Neutrophil (primary cell): ENCODE data around the gene GBX1.

Source experiments
- H3K27ac ChIP-seq: fragments of 200-600 bp; sonication (generic); 2 replicates; pipeline ENCODE4 v1.5.1; 2016; ENCODE audit warnings: mild to moderate bottlenecking, moderate library complexity
- H3K27me3 ChIP-seq: fragments of 200-600 bp; sonication (generic); 2 replicates; pipeline ENCODE4 v1.6.0; 2016; ENCODE audit warnings: mild to moderate bottlenecking
- H3K36me3 ChIP-seq: fragments of 200-600 bp; sonication (generic); 2 replicates; pipeline ENCODE4 v1.5.1; 2017
- H3K4me1 ChIP-seq, 2 experiments: fragments of 200-600 bp in 1 of 2; sonication (generic) in 1 of 2; 1 replicate in 1 of 2; 2 replicates in 1 of 2; pipeline versions ENCODE4 v1.5.1 to v1.6.1; 2013 to 2016; ENCODE audit warnings: low read depth in 1 of 2, low read length in 1 of 2, mild to moderate bottlenecking in 1 of 2, moderate library complexity in 1 of 2; ENCODE audit not compliant: control insufficient read depth in 1 of 2, insufficient read depth in 1 of 2
- H3K4me3 ChIP-seq, 2 experiments: fragments of 200-600 bp in 1 of 2; sonication (generic) in 1 of 2; 1 replicate in 1 of 2; 2 replicates in 1 of 2; pipeline ENCODE4 v1.5.1; 2013 to 2016; ENCODE audit warnings: low read depth in 1 of 2, low read length in 1 of 2, mild to moderate bottlenecking in 1 of 2, moderate library complexity in 1 of 2
- H3K9me3 ChIP-seq: fragments of 200-600 bp; sonication (generic); 2 replicates; pipeline ENCODE4 v1.5.1; 2016
- TF ChIP-seq, protein P1 (sequence below): fragments of 200-600 bp; sonication (generic); IDR thresholded peaks from 2 replicates; pipeline ENCODE4 v1.5.1; 2016; ENCODE audit warnings: antibody characterized with exemption

GBX1 gene

DNA sequence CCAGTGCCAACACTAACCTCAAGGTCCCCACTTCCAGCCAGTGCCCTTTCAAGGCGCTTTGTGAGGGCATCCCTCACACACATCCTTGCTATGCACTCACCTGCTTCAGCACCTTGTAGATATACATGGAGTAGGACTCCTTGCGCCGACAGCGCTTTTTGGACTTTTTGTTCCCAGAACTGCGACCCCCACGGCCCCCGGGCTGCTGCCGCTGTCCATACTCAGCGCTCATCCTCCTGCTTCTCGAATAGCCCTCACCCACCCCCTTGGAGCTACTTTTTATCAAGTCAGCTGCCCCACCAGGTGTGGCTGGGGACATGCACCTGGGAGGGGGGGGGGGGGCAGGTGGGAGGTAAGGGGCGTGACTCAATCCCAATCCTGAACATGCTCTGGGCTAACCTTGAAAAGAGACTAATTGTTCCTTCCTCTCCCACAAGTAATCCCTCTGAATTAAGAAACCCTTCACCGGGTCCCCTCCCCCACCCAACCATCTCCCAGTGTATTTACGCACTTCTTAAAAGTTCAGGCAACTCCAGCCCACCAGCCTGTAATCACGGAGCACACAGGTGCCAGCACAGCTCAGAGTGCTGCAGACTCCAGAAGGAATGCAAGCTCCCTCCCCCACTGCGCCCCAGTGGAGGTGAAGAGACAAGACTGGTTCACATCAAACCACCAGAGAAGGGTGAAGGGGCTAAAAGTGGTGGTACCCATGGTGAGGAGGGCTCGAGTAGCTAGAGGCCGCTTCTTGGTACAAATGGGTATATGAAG, 42.8 kb upstream of the GBX1 start, which contains the start of gene H2BK1:
TSS of gene H2BK1 (minus strand) at position 402 of the 768 bp plus-strand sequence. CDS start at position 232, 170 bp downstream.
- no peak within 1 kb of the TSS for H3K4me3 ChIP-seq
- H3K27ac ChIP-seq = no peak within 1 kb of the TSS
- no peaks in the 10 kb centered on the region for H3K9me3 ChIP-seq
- peaks cover 28% of the 10 kb centered on the region for H3K36me3 ChIP-seq
- H3K27me3 ChIP-seq = peaks cover 40% of the 10 kb centered on the region
- TF ChIP-seq, protein P1, sequence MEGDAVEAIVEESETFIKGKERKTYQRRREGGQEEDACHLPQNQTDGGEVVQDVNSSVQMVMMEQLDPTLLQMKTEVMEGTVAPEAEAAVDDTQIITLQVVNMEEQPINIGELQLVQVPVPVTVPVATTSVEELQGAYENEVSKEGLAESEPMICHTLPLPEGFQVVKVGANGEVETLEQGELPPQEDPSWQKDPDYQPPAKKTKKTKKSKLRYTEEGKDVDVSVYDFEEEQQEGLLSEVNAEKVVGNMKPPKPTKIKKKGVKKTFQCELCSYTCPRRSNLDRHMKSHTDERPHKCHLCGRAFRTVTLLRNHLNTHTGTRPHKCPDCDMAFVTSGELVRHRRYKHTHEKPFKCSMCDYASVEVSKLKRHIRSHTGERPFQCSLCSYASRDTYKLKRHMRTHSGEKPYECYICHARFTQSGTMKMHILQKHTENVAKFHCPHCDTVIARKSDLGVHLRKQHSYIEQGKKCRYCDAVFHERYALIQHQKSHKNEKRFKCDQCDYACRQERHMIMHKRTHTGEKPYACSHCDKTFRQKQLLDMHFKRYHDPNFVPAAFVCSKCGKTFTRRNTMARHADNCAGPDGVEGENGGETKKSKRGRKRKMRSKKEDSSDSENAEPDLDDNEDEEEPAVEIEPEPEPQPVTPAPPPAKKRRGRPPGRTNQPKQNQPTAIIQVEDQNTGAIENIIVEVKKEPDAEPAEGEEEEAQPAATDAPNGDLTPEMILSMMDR = no peak
- H3K4me1 ChIP-seq = no peaks in the 10 kb centered on the region

DNA sequence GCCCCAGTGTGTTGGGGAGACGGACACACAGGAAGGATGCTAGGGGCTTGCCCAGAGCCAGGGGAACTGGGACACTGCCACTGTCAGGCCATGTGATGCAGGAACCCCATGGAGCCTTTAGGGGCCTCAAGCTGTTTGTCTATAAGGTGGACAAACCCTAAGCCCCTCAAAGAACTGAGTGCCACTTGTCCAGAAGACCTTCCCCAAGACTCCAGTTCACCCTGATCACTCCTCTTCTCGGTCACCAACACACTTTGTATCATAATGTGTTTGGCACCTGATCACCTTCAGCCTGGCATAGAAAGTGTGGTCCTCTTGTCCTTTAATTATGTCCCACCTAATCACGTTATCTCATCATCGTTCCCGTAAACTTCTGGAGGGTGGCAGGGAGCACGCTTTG, 42.1 kb upstream of the GBX1 start:
- H3K27ac ChIP-seq = no peak overlapping the region
- peaks cover 21% of the 10 kb centered on the region for H3K36me3 ChIP-seq
- no peak overlapping the region for H3K4me3 ChIP-seq
- peaks cover 47% of the 10 kb centered on the region for H3K27me3 ChIP-seq
- TF ChIP-seq, protein P1 = no peak
- no peaks in the 10 kb centered on the region for H3K4me1 ChIP-seq
- H3K9me3 ChIP-seq = no peaks in the 10 kb centered on the region

DNA sequence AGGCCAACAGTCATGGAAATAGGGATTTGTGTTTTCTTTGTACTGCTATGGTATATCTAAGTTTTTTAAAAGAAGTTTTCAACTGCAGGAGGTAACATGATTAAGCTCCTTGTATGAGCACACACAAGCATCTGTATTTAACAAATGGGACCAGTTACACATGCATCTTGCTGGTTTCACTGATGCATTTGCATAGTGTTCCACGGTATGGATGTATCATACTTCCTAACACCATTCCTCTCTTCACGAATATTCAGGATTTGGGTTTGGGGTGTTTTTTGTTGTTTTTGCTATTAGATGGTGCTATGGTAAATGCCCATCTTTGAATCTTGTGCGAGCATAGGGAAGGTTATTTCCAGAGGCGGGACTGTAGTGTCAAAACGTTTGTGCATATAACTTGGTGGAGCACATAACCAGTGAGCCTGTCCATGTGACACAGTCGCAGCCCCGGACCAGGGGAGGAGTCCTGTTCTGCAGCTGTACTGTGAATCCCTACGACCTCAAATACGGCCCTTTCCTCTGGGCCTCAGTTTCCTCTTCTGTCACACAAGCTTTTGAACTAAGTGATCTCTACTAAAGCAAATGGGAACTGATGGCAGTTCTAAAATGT, 40.9 kb upstream of the GBX1 start:
- Histone ChIP-seq H3K4me1 (no peaks in the 10 kb centered on the region), H3K9me3 (no peaks in the 10 kb centered on the region), H3K36me3 (peaks cover 10% of the 10 kb centered on the region), H3K4me3 (no peak overlapping the region), H3K27me3 (peaks cover 59% of the 10 kb centered on the region), H3K27ac (no peak overlapping the region)
- TF ChIP-seq, protein P1 = no peak

DNA sequence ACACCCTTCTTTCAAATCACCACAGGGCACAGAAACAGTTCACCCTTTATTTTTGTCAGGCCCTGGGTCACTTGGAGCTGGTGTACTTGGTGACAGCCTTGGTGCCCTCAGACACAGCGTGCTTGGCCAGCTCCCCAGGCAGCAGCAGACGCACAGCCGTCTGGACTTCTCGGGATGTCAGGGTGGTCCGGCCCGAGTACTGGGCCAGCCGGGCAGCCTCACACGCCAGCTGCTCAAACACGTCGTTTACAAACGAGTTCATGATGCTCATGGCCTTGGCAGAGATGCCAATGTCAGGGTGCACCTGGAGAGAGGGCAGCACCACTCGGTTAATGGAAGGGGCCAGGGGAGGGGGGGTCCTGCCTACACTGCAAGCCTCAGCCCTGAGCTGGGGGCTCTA, 40.3 kb upstream of the GBX1 start:
- Histone ChIP-seq H3K36me3 (peaks cover 5% of the 10 kb centered on the region), H3K4me3 (no peak overlapping the region), H3K4me1 (no peaks in the 10 kb centered on the region), H3K27me3 (peaks cover 64% of the 10 kb centered on the region), H3K27ac (no peak overlapping the region), H3K9me3 (no peaks in the 10 kb centered on the region)
- TF ChIP-seq, protein P1 = no peak

DNA sequence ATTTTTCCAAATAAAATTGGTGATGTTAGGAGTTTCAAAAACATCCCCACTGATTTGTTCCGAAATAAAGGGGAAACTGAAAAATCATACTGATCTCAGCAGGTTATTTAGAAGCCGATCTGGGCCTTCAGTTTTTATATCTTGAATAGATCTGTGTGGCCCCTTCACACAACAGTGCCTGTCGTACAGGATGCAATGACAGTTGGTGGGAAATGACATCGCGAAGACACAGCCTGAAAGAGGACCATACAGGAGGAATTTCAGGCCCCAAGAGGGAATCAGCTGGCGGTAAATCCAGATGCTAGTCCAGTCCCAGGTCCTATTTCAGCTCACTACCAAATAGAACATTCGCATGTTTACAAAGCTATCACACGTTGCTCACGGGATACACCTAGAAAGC, 39.8 kb upstream of the GBX1 start:
- Histone ChIP-seq H3K4me1 (no peaks in the 10 kb centered on the region), H3K27me3 (peaks cover 67% of the 10 kb centered on the region), H3K36me3 (no peaks in the 10 kb centered on the region), H3K9me3 (no peaks in the 10 kb centered on the region), H3K27ac (no peak overlapping the region), H3K4me3 (no peak overlapping the region)
- TF ChIP-seq, protein P1 = no peak
